Neural cell (in vitro differentiated cells): ENCODE measurements around the gene ZNF668. TPM values are rescaled to one million over a fixed set of nuclear protein-coding genes. Genes with fewer than 3 reads are reported as not detected.

Experiments
- H2AFZ ChIP-seq: fragments of 200-600, 300-800 bp; sonication (generic), shearing (Covaris generic); 2 replicates; pipeline ENCODE4 v1.6.0; 2014; ENCODE audit warnings: low read depth, mild to moderate bottlenecking, antibody characterized with exemption, low read length, moderate library complexity
- H3F3A ChIP-seq: fragments of 200-600 bp; shearing (Covaris generic); 2 replicates; pipeline ENCODE4 v1.6.1; 2016; ENCODE audit warnings: mild to moderate bottlenecking, moderate library complexity, mixed read lengths, antibody characterized with exemption, low read length; ENCODE audit not compliant: insufficient read depth, poor library complexity, severe bottlenecking
- H3K27ac ChIP-seq: fragments of 200-600, 300-800 bp; sonication (generic), shearing (Covaris generic); 2 replicates; pipeline ENCODE4 v1.5.1; 2014; ENCODE audit warnings: mild to moderate bottlenecking, low read length, moderate library complexity
- H3K27me3 ChIP-seq: fragments of 300-800, 200-600 bp; sonication (generic), shearing (Covaris generic); 2 replicates; pipeline ENCODE4 v1.6.0; 2014; ENCODE audit warnings: mild to moderate bottlenecking, low read depth, low read length, moderate library complexity; ENCODE audit not compliant: insufficient read depth
- H3K36me3 ChIP-seq: fragments of 300-800, 200-600 bp; sonication (generic), shearing (Covaris generic); 2 replicates; pipeline ENCODE4 v1.5.1; 2014; ENCODE audit warnings: mild to moderate bottlenecking, antibody characterized with exemption, low read length, moderate library complexity; ENCODE audit not compliant: insufficient read depth
- H3K4me2 ChIP-seq: fragments of 300-800, 200-600 bp; sonication (generic), shearing (Covaris generic); 2 replicates; pipeline ENCODE4 v1.6.0; 2014; ENCODE audit warnings: mild to moderate bottlenecking, low read length
- H3K4me3 ChIP-seq: fragments of 300-800, 200-600 bp; sonication (generic), shearing (Covaris generic); 2 replicates; pipeline ENCODE4 v1.5.1; 2014; ENCODE audit warnings: mild to moderate bottlenecking, low read length, moderate library complexity
- H3K79me2 ChIP-seq: fragments of 200-600 bp; shearing (Covaris generic); replicated peaks from 2 replicates; pipeline ENCODE4 v1.6.0; 2014; ENCODE audit warnings: mild to moderate bottlenecking, low read length, moderate library complexity; ENCODE audit not compliant: insufficient read depth
- H3K9ac ChIP-seq: fragments of 300-800, 200-600 bp; sonication (generic), shearing (Covaris generic); 2 replicates; pipeline ENCODE4 v1.6.1; 2016; ENCODE audit warnings: mild to moderate bottlenecking, low read length, mixed read lengths
- H3K9me2 ChIP-seq: fragments of 200-600 bp; shearing (Covaris generic); 2 replicates; pipeline ENCODE4 v1.6.1; 2016; ENCODE audit warnings: mild to moderate bottlenecking, low read length, mixed read lengths; ENCODE audit not compliant: insufficient read depth
- H3K9me3 ChIP-seq: fragments of 200-600, 300-800 bp; sonication (generic), shearing (Covaris generic); 2 replicates; pipeline ENCODE4 v1.6.1; 2016; ENCODE audit warnings: mild to moderate bottlenecking, mixed run types, low read length, moderate library complexity, mixed read lengths
- H4K20me1 ChIP-seq: fragments of 200-600 bp; shearing (Covaris generic); 2 replicates; pipeline ENCODE4 v1.6.1; 2016; ENCODE audit warnings: mild to moderate bottlenecking, mixed run types; ENCODE audit not compliant: insufficient read depth
- EP300 ChIP-seq: fragments of 450-650 bp; conservative IDR thresholded peaks from 2 replicates; pipeline ENCODE4 v1.6.1; 2014; ENCODE audit warnings: antibody characterized with exemption, mild to moderate bottlenecking, moderate library complexity; ENCODE audit not compliant: poor library complexity, severe bottlenecking
- EZH2 ChIP-seq: fragments of 200-600, 300-800 bp; shearing (Covaris generic), sonication (generic); IDR thresholded peaks from 2 replicates; pipeline ENCODE4 v1.6.1; 2014; ENCODE audit warnings: antibody characterized with exemption, low read length, borderline replicate concordance, mild to moderate bottlenecking; ENCODE audit not compliant: insufficient read depth, poor library complexity, severe bottlenecking
- MXI1 ChIP-seq: fragments of 450-650 bp; conservative IDR thresholded peaks from 2 replicates; pipeline ENCODE4 v1.6.1; 2014; ENCODE audit warnings: antibody characterized with exemption, mild to moderate bottlenecking; ENCODE audit not compliant: poor library complexity, severe bottlenecking
- POLR2AphosphoS5 ChIP-seq: IDR thresholded peaks from 2 replicates; pipeline ENCODE4 v1.6.1; 2012
- RAD21 ChIP-seq: fragments of 450-650 bp; conservative IDR thresholded peaks from 2 replicates; pipeline ENCODE4 v1.6.1; 2014; ENCODE audit warnings: antibody characterized with exemption, mild to moderate bottlenecking, moderate library complexity
- SMC3 ChIP-seq: fragments of 450-650 bp; conservative IDR thresholded peaks from 2 replicates; pipeline ENCODE4 v1.6.1; 2014; ENCODE audit warnings: antibody characterized with exemption, mild to moderate bottlenecking, moderate library complexity; ENCODE audit not compliant: poor library complexity
- TAF1 ChIP-seq: IDR thresholded peaks from 2 replicates; pipeline ENCODE4 v1.6.1; 2012; ENCODE audit warnings: low read depth
- polyA plus RNA-seq: library from polyadenylated mRNA; depleted of rRNA; stranded (reverse); fragments of >200 nt; gene quantifications from 2 replicates; pipeline ENCODE4 v1.2.3, GENCODE V29; 2014
- TF ChIP-seq, protein P1 (sequence below): IDR thresholded peaks from 2 replicates; pipeline ENCODE4 v1.6.1; 2012; ENCODE audit warnings: borderline replicate concordance
- TF ChIP-seq, protein P2 (sequence below): fragments of 450-650 bp; IDR thresholded peaks from 2 replicates; pipeline ENCODE4 v1.5.1; 2014; ENCODE audit warnings: antibody characterized with exemption, mild to moderate bottlenecking, moderate library complexity; ENCODE audit not compliant: poor library complexity, severe bottlenecking

The ZNF668 gene
- polyA plus RNA-seq, 1 donor from 2014 or later: 17.8 TPM

DNA sequence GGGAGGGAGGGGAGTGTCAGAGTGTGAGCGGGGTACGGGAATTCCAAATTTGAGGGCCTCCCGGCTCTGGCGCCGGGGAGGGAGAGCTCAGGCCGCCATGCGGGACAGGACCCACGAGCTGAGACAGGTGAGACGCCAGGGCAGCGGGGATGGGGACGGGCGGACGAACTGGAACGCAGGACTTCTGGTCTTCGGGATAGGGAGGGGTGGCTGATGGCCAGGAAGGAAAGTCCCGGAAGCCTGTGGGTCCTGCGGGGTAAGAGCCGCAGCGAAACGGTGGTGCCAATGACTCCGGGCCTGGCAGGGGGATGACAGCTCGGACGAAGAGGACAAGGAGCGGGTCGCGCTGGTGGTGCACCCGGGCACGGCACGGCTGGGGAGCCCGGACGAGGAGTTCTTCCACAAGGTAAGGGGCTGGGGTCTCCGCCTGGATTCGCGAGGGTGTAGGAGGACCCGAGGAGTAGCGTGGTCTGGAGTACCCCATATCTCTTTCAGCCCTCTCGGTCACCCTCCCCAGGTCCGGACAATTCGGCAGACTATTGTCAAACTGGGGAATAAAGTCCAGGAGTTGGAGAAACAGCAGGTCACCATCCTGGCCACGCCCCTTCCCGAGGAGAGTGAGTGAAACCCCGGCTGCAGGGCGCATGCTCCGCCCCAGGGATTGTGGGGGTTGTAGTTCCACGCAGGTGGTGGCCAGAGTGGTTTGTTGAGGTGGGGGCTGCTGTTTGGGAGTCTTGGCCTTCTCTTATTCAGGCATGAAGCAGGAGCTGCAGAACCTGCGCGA is 40.1 kb downstream of the ZNF668 start:
- H3K9me3 ChIP-seq: no peaks in the 10 kb centered on the region
- no peaks in the 10 kb centered on the region for H3K36me3 ChIP-seq
- TF ChIP-seq RAD21: peak; percentile 10
- TF ChIP-seq, protein P1, sequence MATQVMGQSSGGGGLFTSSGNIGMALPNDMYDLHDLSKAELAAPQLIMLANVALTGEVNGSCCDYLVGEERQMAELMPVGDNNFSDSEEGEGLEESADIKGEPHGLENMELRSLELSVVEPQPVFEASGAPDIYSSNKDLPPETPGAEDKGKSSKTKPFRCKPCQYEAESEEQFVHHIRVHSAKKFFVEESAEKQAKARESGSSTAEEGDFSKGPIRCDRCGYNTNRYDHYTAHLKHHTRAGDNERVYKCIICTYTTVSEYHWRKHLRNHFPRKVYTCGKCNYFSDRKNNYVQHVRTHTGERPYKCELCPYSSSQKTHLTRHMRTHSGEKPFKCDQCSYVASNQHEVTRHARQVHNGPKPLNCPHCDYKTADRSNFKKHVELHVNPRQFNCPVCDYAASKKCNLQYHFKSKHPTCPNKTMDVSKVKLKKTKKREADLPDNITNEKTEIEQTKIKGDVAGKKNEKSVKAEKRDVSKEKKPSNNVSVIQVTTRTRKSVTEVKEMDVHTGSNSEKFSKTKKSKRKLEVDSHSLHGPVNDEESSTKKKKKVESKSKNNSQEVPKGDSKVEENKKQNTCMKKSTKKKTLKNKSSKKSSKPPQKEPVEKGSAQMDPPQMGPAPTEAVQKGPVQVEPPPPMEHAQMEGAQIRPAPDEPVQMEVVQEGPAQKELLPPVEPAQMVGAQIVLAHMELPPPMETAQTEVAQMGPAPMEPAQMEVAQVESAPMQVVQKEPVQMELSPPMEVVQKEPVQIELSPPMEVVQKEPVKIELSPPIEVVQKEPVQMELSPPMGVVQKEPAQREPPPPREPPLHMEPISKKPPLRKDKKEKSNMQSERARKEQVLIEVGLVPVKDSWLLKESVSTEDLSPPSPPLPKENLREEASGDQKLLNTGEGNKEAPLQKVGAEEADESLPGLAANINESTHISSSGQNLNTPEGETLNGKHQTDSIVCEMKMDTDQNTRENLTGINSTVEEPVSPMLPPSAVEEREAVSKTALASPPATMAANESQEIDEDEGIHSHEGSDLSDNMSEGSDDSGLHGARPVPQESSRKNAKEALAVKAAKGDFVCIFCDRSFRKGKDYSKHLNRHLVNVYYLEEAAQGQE: peak; percentile 24
- no peak for TF ChIP-seq SMC3
- TF ChIP-seq TAF1: no peak
- no peak for TF ChIP-seq POLR2AphosphoS5
- TF ChIP-seq, protein P2, sequence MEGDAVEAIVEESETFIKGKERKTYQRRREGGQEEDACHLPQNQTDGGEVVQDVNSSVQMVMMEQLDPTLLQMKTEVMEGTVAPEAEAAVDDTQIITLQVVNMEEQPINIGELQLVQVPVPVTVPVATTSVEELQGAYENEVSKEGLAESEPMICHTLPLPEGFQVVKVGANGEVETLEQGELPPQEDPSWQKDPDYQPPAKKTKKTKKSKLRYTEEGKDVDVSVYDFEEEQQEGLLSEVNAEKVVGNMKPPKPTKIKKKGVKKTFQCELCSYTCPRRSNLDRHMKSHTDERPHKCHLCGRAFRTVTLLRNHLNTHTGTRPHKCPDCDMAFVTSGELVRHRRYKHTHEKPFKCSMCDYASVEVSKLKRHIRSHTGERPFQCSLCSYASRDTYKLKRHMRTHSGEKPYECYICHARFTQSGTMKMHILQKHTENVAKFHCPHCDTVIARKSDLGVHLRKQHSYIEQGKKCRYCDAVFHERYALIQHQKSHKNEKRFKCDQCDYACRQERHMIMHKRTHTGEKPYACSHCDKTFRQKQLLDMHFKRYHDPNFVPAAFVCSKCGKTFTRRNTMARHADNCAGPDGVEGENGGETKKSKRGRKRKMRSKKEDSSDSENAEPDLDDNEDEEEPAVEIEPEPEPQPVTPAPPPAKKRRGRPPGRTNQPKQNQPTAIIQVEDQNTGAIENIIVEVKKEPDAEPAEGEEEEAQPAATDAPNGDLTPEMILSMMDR: no peak
- TF ChIP-seq MXI1: peak; percentile 65
- TF ChIP-seq EP300: no peak
- no peak for TF ChIP-seq EZH2
- peak overlapping the region; percentile 16 for H3K4me2 ChIP-seq
- H2AFZ ChIP-seq: peak overlapping the region; percentile 54
- no peaks in the 10 kb centered on the region for H4K20me1 ChIP-seq
- no peaks in the 10 kb centered on the region for H3K27me3 ChIP-seq
- H3K9ac ChIP-seq: peak overlapping the region; percentile 93
- H3K9me2 ChIP-seq: no peaks in the 10 kb centered on the region
- peaks cover 6% of the 10 kb centered on the region for H3K79me2 ChIP-seq
- no peaks in the 10 kb centered on the region for H3F3A ChIP-seq
- peak overlapping the region; percentile 95 for H3K27ac ChIP-seq
- H3K4me3 ChIP-seq: peak overlapping the region; percentile 93

DNA sequence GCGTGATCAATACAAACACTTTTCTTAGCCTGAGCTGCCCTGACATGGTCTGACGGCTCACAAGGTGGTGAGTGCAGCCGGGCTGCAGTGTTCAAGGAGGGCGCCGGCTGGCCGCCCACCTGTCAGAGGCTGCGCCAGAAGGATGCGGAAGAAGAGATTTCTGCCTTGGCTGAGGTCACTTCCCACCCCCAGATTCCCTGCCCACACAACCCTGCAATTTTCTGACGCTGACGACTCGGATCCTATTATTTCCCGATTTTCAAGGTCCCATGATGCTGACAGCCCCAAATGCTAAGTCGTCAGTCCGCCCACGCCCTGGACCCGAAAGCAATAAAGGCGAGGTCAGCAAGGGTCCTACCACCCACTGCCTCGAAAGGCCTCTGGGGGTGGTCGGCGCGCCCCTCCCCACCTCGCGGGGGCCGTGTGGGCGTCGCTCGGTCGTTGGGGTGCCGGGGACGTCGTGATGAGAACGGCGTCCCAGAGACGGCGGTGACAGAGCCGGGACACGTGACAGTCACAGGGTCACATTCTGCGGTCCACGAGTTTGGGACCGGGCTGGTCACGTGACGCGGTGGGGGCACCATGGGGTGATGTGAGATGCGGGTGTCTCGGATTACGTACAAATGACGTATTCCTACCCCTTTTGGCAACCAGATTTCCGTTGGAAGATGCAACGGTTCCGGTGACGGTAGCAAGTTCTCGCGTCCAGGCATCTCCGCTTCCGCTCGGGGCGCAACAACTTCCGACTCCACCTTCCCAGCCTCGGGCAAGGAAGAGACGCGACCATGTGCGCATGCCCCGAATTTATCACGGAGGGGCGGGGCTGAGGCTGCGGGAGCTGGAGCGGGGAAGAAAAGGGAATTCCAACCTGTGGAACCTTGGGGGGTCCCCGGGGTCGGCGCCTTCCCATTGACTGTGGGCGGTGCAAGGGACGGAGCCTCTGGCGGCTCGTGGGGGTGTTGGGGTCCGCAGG is 41.0 kb downstream of the ZNF668 start, which contains the start of gene STX4:
STX4 (plus strand) TSS at position 823 of the 973 bp plus-strand sequence. CDS start 248 bp downstream, outside the sequence.
- Histone ChIP-seq H3K9ac (peak within 1 kb of the TSS; percentile 93), H3K27ac (peak within 1 kb of the TSS; percentile 95)
- TF ChIP-seq SMC3 (peak; percentile 35), TAF1 (peak; percentile 72), EZH2 (no peak), MXI1 (peak; percentile 89), POLR2AphosphoS5 (peak; percentile 68), RAD21 (no peak), EP300 (peak; percentile 90)
- TF ChIP-seq, protein P1: peak; percentile 74
- TF ChIP-seq, protein P2: peak; percentile 24

More for the DNA sequence above, 41.0 kb downstream of the ZNF668 start, which contains the start of gene STX4:
- Histone ChIP-seq H3K9me3 (no peaks in the 10 kb centered on the region), H3F3A (no peaks in the 10 kb centered on the region), H4K20me1 (no peaks in the 10 kb centered on the region), H3K4me2 (peak within 1 kb of the TSS; percentile 74), H3K27me3 (no peaks in the 10 kb centered on the region), H3K79me2 (peaks cover 6% of the 10 kb centered on the region), H3K36me3 (no peaks in the 10 kb centered on the region), H2AFZ (peak within 1 kb of the TSS; percentile 96), H3K4me3 (peak within 1 kb of the TSS; percentile 93), H3K9me2 (no peaks in the 10 kb centered on the region)
